Raji (cell line): Measurements from ENCODE around the gene MMP28.

ENCODE experiments used
- POLR2A ChIP-seq: IDR thresholded peaks from 2 replicates; pipeline ENCODE4 v1.6.1; 2011; ENCODE audit warnings: low read depth, low read length, control low read depth; ENCODE audit not compliant: insufficient read depth

The MMP28 gene

GRCh38 chr17:35808240-35808961 is 13.0 kb upstream of the MMP28 start:
- TF ChIP-seq POLR2A = no peak

- no peak for TF ChIP-seq POLR2A
Measured at GRCh38 chr17:35807371-35808144, 12.1 kb upstream of the MMP28 start.

GRCh38 chr17:35804658-35805192 is 9.3 kb upstream of the MMP28 start:
- TF ChIP-seq POLR2A = no peak

GRCh38 chr17:35801583-35802224 is 6.3 kb upstream of the MMP28 start:
- TF ChIP-seq POLR2A = no peak; the same call in 1 of the 2 replicates

- no peak for TF ChIP-seq POLR2A
Measured at GRCh38 chr17:35799942-35800341, 4.5 kb upstream of the MMP28 start.

GRCh38 chr17:35797918-35798317 is 2.5 kb upstream of the MMP28 start:
- TF ChIP-seq POLR2A = no peak

GRCh38 chr17:35797370-35797769 is 1.9 kb upstream of the MMP28 start:
- TF ChIP-seq POLR2A = no peak

GRCh38 chr17:35796942-35797341 is 1.5 kb upstream of the MMP28 start:
- TF ChIP-seq POLR2A = no peak

- no peak for TF ChIP-seq POLR2A
Measured at GRCh38 chr17:35795871-35796265, 427 bp upstream of the MMP28 start.

- no peak for TF ChIP-seq POLR2A
Measured at GRCh38 chr17:35793257-35793656, 2.2 kb downstream of the MMP28 start.

GRCh38 chr17:35791681-35792350 is 3.6 kb downstream of the MMP28 start:
- no peak for TF ChIP-seq POLR2A

- no peak for TF ChIP-seq POLR2A
Measured at GRCh38 chr17:35790841-35791240, 4.6 kb downstream of the MMP28 start.

- TF ChIP-seq POLR2A = no peak
Measured at GRCh38 chr17:35788477-35789368, 6.7 kb downstream of the MMP28 start.

- TF ChIP-seq POLR2A = no peak
Measured at GRCh38 chr17:35786941-35787432, 8.5 kb downstream of the MMP28 start.
